ENCODE measurements around the gene DUOXA1. TPM values are rescaled to one million over a fixed set of nuclear protein-coding genes. Genes with fewer than 3 reads are reported as not detected.

DUOXA1 gene
- total and polyA plus RNA-seq, 2 experiments from 2014 or later: not detected

- TF ChIP-seq ZNF462 (CRISPR knock-in tag; IDR thresholded peaks at IDR 0.05): no peak
- TF ChIP-seq JUNB (IDR thresholded peaks at IDR 0.05; ENCODE audit: unreplicated experiment): no peak
- TF ChIP-seq POLR2AphosphoS5 (IDR thresholded peaks at IDR 0.05; ENCODE audit: low read depth): no peak
- TF ChIP-seq ZNF331 (CRISPR knock-in tag; IDR thresholded peaks at IDR 0.05; ENCODE audit: low read depth): no peak
- no peak for TF ChIP-seq CTCF (conservative IDR thresholded peaks at IDR 0.05; ENCODE audit: low read depth in 2 of 2)
- no peak for TF ChIP-seq CREB1 (CRISPR knock-in tag; IDR thresholded peaks at IDR 0.05; ENCODE audit: low read depth)
- no peak for TF ChIP-seq ETS1 (IDR thresholded peaks at IDR 0.05)
- TF ChIP-seq EZH2 (IDR thresholded peaks at IDR 0.05; ENCODE audit: low read depth, unreplicated experiment): no peak
Observed at GRCh38 chr15:45101749-45102148, 27.9 kb downstream of the DUOXA1 start (continued).
